Astrocyte of the cerebellum (primary cell): ENCODE measurements around the gene PPT2.
A peak's percentile ranks its signal among the peaks of the same experiment; 100 is the strongest.

Experiments
- DNase-seq: peaks from one replicate; pipeline ENCODE4 v3.0.0-alpha.2; 2011; ENCODE audit warnings: low read depth
- H3K4me3 ChIP-seq: 2 replicates; pipeline ENCODE4 v1.5.1; 2011; ENCODE audit warnings: mild to moderate bottlenecking, low read depth, low read length, moderate library complexity
- in situ Hi-C: cut with HindIII; loops from 2 replicates; pipeline ENCODE4 v1.10.0; 2017; ENCODE audit warnings: low sequenced_read_pairs
- TF ChIP-seq, protein P1 (sequence below): IDR thresholded peaks from 2 replicates; pipeline ENCODE4 v1.5.1; 2012; ENCODE audit warnings: low read length, low read depth, moderate library complexity, mild to moderate bottlenecking; ENCODE audit errors: missing control alignments

PPT2 gene

DNA sequence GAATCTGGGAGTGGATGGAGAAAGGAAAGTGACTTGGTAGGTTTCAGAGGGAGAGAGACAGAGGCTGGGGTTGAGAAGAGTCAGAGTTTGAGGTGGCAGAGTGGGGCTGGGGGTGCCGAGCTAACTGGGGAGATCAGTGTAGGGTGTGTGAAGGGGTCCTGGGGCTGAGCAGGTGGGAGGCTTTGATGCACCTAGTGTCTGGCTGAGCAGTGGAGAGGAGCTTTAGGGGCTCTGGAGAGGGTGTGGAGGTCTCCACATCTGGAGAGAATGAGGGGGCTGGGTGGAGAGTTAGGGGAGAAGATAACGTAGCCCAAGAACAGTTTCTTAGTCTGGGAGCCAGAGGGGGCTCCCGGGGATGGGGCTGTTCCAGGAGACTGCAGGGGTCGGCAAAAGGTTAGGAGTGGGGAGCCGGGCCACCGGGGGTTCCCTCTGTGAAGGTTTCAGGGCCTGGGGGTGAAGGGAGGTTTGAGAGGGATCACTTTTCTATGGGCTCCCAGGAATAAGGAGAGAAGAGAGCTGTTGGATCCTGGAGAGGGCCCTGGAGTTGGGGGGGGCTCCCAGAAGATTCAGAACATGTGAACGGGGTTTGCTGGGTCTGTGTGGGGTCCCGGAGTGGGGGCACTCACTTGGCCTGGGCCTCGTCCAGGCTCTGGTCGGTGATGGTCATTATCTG is 35.3 kb downstream of the PPT2 start:
- TF ChIP-seq, protein P1, sequence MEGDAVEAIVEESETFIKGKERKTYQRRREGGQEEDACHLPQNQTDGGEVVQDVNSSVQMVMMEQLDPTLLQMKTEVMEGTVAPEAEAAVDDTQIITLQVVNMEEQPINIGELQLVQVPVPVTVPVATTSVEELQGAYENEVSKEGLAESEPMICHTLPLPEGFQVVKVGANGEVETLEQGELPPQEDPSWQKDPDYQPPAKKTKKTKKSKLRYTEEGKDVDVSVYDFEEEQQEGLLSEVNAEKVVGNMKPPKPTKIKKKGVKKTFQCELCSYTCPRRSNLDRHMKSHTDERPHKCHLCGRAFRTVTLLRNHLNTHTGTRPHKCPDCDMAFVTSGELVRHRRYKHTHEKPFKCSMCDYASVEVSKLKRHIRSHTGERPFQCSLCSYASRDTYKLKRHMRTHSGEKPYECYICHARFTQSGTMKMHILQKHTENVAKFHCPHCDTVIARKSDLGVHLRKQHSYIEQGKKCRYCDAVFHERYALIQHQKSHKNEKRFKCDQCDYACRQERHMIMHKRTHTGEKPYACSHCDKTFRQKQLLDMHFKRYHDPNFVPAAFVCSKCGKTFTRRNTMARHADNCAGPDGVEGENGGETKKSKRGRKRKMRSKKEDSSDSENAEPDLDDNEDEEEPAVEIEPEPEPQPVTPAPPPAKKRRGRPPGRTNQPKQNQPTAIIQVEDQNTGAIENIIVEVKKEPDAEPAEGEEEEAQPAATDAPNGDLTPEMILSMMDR = no peak
- H3K4me3 ChIP-seq = peak overlapping the region; percentile 74
- in situ Hi-C loops = loop anchor here (10.0 kb wide), 1 partner anchor 64 kb away; the partner anchor contains the start of gene ATF6B
- no peak for DNase-seq

DNA sequence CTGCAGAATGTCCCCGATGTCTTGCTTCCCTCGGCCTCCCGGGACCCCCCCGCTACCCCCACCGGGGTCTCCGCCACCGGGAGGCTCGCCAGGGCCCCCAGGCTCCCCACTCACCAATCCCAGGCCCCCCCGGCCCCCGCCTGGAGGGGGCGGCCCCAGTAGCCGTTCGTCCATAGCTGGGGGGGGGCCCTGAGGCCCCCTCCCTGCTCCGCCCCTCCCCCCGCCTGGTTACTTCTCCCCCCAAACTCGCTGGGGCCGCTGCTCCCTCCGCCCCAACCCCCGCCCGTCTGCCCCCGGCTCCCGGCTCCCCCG is 35.8 kb downstream of the PPT2 start:
- peak overlapping the region; percentile 74 for H3K4me3 ChIP-seq
- DNase-seq = no peak
- in situ Hi-C loops = loop anchor here (10.0 kb wide), 1 partner anchor 65 kb away; the partner anchor contains the start of gene ATF6B
- TF ChIP-seq, protein P1 = no peak

DNA sequence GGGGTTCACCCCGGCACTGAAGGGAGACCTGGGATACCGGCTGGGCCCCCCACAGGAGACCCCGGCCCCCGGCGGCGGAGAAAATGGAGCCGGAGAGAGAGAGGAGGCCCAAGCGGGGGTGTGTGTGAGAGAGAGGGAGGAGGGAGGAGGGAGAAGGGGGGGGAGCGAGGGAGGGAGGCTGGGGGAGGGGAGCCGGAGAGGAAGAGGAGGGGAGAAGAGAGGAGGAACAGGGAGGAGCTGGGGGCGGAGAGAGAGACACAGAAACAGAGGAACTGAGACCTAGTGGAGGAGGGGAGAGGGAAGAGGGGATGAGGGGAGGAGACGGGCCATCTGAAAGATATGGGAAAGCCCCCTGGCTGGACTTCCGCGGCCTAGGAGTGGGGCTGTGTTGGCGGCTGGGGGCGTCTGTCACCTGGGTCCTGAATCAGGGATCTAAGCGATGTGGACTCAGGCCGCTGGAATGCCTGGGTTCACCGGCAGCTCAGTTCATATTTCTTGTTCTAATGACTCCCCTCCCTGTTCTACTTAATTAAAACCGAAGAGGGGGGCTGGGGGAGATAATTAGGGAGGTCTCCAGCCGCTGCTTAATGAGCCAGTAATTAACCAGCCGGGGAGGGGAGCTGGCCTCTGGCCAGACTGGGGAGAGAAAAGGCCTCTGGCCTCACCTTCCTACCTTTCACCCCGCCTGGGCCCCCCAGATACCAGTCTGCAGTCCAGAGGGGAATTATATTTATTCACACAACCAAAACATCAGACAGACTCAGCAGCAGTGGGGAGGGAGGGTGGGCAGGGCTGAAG is 36.3 kb downstream of the PPT2 start, which contains the start of gene PBX2:
TSS of gene PBX2 (minus strand) at position 149 of the 798 bp plus-strand sequence. CDS start 287 bp downstream, outside the sequence.
- in situ Hi-C loops = no loop called here
- peak; percentile 74 for DNase-seq
- TF ChIP-seq, protein P1 = no peak
- peak within 1 kb of the TSS; percentile 74 for H3K4me3 ChIP-seq

DNA sequence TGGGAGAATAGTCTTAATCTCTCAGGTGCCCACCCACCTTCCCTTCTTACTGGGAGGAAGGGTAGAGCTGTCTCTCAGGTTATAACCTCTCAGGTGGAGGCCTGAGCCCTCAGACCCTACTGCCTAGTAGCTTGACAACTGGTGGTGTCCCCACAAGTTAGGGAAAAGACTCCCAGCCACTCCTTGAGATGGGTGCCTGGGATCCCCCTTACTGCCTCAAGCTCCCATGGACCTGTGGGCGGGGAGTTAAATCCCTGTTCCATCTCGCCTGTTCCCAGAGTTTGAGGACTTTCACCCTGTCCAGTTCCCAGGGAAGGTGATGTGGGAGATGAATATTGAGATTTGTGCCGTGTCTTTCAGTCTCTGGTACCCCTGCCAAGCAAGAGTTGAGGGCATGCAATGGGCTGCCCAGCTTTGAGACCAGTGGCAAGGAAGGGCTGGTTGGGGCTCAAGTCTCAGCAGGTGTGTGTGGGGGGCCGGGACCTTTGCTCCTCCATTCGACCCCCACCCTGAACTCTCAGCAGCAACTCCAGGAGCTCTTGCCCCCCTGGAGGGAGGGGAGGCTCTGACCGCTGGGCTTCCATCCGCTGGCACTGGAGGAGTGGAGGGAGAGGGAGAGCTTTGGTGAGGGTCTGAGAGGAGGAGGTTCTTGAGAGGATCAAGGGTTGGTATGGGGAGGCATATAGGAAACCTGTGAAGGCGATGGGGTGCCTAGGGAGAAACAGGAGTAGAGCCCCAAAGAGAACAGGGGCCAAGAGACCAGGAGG is 37.2 kb downstream of the PPT2 start:
- H3K4me3 ChIP-seq = peak overlapping the region; percentile 74
- DNase-seq = no peak
- in situ Hi-C loops = no loop called here
- TF ChIP-seq, protein P1 = no peak

DNA sequence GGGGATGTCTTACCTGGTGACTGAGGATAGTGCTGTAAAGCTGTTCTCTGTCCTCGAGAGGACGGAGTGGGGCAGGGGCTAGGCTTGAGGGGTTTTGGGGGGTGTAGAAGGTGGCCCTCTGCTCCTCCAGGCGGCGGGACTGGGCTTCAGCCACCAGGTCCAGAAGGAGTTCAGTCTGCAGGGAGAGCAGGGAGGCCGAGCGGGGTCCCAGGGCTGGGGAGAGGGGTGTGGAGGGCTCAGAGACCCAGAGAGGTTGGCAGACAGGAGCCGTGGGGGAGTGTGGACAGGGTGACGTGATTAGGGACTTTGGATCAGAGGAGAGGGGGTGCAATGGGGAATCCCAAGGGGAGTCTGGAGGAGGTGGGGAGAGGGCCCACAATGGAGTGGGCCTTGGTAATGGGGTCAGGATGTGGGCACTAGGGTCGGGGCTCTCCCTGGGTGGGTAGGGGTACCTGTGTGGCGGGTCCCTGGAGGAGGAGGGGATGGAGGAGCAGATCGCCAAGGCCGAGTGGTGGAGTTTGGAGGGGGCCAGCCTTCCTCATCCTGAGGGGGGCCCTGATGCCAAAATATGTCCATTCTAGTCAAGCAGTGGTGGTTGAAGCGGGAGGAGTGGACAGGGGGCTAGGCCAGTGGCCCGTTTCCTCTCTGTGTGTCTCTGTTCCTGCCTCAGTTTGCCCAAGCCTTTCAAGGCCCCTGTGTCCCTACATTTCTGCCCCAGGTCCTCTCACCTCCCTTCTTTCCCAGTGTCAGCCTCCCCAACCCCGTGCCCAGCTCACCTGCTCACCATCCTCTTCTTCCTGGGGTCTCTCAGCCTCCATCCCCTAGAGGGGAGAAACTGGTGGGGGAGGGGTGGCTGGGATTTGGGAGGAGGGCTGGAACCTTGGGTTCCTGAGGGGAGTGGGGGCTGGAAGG is 38.0 kb downstream of the PPT2 start:
- no peak overlapping the region for H3K4me3 ChIP-seq
- DNase-seq = no peak
- TF ChIP-seq, protein P1 = no peak
- in situ Hi-C loops = no loop called here
